Stimulated activated CD4-positive, alpha-beta T cell treated with anti-CD3 and anti-CD28 coated beads, Interleukin-4, amount 100 ng/mL, for 1 hour (primary cell): ENCODE results near the gene NOS2.
"Not testable (repeated sequence)": the region's sequence is repeated elsewhere in the genome, so short reads cannot be mapped to it uniquely, and the experiment has no call there.

ENCODE experiments used
- DNase-seq: peaks from one replicate; pipeline ENCODE4 v3.0.0-alpha.2; 2020

NOS2 gene

DNA sequence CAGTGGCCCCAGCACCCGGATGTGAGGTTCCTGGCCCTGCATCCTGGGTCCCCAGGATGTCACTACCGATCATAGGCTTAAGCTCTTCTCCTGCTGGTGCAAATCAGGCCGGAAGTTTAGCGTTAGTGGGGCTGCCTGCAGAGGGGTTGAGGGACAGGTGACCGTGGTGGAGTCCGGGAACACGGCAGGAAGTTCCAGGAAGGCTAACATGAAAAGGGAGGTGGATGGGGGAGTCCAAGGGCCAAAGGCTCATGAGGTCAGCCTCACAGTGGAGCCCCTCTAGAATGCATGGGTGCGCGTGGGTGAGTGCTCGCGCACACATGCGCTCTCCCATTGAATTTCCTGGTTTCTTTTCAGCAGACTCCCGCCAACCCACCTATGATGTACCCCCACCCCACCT lies 46.6 kb downstream of the NOS2 start:
- DNase-seq: not testable (repeated sequence)

DNA sequence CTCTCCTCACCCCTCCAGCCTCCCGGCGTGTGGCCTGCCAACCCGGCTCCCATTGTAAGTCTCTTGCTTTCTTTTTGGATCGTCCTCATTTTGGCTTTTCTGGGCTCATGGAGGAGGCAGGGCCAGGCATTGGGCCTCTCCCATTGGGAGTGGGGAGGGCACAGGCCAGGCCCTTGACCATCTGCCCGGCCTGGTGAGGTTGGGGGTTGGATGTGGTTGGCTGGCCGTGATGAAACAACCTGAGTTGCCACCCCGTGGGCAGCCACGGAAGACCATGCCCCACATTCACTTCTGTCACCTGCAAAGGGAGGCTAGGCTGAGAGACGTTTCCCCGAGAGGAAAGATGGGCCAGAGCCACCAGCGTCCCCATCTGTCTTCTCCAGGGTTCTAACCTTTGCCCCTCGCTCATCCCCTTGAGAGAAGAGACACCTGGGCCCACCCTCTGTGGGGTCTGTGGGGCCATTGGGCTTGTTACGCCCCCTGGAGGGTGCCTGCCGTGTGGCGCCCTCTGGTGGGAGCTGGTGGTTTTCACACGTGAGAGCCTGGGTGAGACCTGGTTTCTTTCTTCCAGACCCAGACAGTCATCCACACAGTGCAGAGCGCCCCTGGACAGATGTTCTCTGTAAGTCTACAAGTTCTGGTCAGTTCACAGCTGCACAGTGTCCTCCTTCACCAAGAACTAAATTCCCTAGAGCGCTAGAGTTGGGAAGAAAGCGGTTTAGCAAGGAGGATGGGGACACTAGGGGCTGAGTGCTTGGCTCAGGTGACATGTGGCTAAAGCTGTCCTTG lies 47.3 kb downstream of the NOS2 start:
- DNase-seq: not testable (repeated sequence)

- no peak for DNase-seq
Observed at GRCh38 chr17:27751622-27752490, 48.5 kb downstream of the NOS2 start.

DNA sequence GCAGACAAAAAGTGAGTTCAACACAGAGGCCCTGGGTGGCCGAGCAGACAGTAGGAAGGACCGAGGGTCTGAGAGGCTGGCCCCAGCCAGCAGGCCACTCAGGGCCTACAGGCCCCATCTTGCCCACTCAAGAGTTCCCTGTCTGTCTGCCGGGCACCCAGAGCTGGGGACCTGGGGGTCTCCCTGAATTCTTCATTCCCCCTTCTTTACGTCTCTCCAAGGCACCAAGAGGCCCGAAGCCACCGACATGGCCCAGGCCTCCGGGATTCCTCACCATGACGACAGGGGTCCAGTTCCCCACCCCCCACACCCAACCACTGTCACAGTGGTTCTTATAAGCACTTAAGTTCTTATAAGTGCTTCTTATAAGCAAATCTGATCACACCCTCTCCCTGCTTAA lies 49.2 kb downstream of the NOS2 start:
- DNase-seq: no peak

DNA sequence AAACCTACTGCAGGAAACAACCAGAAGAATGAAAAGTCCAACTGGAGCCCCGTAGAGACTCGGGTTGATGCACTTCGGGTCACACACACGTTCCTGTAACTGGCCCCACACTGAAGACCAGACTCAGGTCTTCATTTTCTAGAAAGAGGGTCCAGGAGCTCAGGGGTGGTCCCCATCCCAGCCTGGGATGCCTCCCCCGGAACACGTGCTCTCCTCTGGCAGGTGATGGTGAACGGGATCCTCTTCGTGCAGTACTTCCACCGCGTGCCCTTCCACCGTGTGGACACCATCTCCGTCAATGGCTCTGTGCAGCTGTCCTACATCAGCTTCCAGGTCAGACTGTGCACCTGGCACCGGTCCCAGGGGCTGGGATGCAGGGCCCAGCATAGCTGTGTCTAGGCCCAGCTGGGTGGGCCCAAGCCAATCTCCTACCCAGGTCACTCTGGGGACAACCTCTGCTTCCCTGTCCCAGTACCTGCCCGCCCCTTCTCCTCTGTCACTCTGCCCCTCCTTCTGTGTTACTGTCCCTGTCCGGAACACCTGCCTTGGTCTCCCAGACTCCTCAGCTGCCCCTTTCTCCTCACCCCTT lies 50.7 kb downstream of the NOS2 start:
- not testable (repeated sequence) for DNase-seq

GRCh38 chr17:27748360-27748825 lies 51.9 kb downstream of the NOS2 start:
- DNase-seq: no peak

DNA sequence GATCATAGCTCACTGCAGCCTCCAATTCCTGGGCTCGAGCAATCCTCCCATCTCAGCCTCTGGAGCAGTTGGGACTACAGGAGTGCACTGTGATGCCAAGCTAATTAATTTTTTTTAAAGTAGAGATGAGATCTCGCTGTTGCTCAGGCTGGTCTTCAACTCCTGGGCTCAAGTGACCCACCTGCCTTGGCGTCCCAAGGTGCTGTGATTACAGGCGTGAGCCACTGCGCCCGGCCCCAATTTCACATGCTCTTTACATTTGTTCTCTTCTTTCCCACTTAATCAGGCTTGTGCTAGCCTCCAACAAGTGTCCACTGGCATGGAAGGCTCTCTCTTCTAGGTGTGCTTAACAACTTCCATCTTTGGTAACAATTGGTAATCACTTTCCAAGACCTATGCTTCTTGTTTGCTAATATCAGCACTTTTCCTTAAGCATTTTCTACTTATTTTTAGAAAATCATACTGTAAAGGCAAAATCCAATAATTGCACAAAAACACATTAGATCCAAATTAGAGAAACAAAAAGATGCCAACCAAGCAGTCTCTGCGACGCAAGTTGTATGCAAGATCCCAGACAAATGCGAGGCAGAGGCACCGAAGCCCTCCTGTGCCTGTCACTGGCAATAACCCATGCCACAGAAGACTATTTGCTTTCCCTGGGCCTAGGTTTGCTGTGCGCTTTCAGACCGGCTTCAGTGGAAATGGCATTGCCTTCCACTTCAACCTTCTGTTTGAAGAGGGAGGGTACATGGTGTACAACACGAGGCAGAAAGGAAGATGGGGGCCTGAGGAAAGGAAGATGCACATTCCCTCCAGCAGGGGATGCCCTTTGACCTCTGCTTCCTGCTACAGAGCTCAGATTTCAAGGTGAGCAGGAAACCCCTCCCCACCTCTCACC lies 52.6 kb downstream of the NOS2 start:
- no peak for DNase-seq

DNA sequence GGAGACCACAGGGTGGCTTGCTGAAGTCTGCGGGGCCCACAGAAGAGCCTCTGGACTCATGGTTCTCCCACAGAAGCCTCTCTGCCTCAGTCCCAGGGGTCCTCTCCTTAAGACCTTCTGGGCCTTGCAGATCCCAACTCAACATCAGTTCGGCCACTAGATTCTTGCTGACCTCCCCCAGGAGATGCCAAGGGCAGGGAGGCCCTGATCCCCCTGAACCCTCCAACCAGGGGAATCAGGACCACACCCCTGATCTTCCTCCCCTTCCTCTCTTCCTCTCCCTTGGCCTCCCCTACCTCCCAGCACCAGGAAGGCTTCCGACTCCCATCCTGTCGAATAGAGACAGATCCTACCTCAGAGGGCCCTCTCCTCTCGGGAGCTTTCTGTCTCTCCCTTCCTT lies 53.4 kb downstream of the NOS2 start:
- no peak for DNase-seq

DNA sequence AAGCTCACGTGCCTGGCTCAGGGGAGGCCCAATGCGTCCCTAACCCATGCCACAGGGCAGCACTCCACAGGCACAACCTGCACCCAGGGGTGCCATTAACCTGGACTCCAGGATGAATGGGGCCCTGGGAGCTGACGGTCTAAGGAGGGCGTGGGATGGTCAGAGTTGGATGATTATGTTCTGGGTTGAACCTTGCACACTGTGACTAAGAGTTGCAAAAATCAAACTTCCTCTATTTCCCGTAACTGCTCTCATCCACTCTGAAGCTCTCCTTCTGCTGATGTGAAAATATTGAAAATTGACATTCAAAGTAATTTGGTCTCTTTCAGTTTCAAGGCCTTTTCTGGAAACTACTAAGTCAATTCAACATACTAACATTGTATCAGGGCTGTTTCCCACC lies 54.0 kb downstream of the NOS2 start:
- DNase-seq: not testable (repeated sequence)

DNA sequence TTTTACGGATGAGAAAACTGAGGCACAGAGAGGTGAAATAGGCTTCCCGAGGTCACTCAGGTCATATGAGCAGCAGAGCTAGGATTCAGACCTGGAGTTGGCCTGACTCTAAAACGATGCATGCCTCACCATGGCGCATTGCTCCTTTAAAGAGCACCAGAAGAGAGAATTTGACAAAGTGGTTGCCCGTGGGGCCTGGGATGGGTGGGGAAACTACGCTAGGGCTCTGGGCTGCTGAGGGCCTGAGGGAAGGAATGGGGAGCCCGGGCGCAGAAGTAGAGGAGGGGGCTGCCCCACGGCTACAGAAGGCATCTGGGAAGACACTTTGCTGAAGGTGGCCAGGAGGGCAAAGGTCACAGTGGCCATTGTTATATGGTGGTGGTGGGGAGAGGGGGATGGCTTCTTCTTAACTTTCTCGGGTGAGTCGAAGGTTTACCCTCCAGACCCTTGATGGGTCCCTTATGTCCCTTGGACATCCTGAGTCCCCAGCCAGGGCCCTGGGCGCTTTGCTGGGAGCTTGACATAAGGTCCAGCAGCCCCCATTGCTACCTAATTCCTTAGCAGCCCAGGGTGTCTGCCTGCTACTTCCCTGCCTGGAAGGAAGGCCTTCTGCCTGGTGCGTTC lies 55.0 kb downstream of the NOS2 start:
- not testable (repeated sequence) for DNase-seq

DNA sequence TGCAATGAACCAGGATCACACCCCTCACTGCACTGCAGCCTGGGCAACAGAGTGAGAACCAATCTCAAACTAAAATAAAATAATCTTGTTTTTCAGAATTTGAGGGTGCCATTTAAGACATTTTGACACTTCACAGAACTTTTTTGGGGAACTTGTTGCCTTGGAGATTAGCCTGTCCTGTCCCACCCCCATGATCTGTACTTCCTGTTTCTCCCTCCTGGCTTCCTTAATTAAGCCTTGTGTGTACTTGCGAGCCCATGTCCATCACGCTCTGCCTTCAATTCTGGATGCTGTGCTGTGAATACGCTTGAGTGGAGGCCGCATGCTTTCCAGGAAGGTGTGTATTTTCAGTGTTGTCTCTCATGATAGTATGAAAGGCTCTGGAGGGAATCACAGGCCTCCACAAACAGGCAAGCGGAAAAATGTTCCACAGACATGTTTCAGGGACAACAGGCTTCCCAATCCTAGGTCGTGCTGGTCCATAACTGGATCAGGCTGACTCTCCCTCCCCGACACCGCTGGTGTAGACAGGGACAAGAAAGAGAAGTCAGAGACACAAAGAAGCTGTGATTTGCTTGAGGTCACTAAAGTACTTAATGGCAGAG lies 56.9 kb downstream of the NOS2 start:
- no peak for DNase-seq

DNA sequence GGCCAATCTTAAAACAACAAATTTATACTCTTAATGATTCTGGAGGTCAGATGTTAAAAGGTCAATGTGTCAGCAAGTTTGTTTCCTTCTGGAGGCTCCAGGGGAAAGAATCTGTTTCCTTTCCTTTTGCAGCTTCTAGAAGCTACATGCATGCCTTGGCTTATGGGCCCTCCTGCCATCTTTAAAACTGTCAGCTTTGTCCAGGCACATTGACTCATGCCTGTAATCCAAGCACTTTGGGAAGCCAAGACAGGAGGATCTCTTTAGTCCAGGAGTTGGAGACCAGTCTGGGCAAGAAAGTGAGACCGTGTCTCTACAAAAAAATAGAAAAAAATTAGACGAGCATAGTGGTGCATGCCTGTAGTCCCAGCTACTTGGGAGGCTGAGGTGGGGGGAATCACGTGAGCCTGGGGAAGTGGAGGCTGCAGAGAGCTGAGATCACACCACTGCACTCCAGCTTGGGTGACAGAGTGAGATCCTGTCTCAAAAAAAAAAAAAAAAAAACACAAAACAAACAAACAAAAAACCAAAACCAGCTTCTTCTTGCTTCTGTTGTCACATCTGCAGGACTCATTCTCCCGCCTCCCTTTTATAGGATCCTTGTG lies 58.3 kb downstream of the NOS2 start:
- no peak for DNase-seq

- DNase-seq: no peak
Observed at GRCh38 chr17:27741361-27741861, 58.9 kb downstream of the NOS2 start.

DNA sequence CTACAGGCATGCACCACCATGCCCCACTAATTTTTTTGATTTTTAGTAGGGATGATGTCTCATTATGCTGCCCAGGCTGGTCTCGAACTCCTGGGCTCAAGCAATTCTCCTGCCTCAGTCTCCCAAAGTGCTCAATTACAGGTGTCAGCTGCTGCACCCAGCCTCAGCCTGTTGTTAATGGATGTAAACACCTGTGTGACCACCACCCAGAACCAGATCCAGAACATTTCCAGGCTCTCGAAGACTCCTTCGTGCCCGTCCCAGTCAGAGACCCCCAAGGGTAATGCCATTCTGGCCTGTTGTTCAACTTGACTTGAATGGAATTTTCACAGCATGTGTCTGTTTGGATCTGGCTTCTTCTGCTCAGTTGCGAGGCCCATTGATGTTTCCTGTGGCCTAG lies 59.8 kb downstream of the NOS2 start:
- not testable (repeated sequence) for DNase-seq

DNA sequence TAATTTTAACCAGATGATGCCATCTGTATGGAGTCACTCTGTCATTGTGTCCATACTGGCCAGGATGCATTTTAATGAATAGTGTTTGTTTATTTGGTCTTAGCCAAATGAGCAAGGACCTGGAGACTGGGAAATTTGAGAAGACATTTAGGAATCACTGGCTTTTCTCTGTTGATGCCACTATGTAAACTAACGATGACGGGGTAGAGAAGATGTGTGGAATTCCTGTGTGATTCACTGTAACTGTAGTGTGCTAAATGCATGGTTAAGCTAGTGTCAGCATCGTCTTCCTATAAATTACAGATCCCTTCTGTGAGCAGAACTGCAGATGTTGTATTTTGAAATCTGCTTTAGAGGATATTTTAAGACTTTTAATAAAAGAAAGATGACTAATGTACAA lies 66.6 kb downstream of the NOS2 start:
- no peak for DNase-seq

- not testable (repeated sequence) for DNase-seq
Observed at GRCh38 chr17:27732746-27733145, 67.6 kb downstream of the NOS2 start.

GRCh38 chr17:27725982-27726381 lies 74.3 kb downstream of the NOS2 start:
- DNase-seq: not testable (repeated sequence)

DNA sequence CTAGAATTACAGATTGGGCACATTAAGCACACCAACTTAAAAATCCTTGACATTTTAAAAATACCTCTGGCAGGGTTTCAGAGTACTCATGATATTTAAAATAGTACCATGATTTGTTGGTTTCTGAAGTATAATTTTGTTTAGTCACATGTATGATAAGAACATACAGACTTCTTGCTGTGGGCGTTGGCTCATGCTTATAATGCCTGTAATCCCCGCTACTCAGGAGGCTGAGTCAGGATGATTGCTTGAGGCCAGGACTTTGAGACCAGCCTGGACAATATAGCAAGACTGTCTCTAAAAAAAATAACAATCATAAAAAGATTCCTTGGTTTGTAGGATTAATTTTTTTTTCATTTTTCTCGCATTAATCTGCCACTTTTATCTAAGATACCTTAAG lies 78.5 kb downstream of the NOS2 start:
- DNase-seq: no peak
